A673 (cell line): Measurements from ENCODE around the gene MPZL1. TPM values are rescaled to one million over a fixed set of nuclear protein-coding genes. Genes with fewer than 3 reads are reported as not detected.

Source experiments
- BruUV-seq: library from RNA; stranded (reverse); fragments of 400-500 nt; replicated peaks from 2 replicates; lab custom pipeline; 2021; lab: Mats Ljungman, UMichigan
- CTCF ChIA-PET: fragments of 300-600 bp; sonication (Branson Sonifier 250); formaldehyde crosslinking; loops from one replicate; lab custom pipeline; 2022; ENCODE audit warnings: antibody characterized with exemption; lab: Charles Lee
- POLR2A ChIA-PET: fragments of 300-600 bp; sonication (Branson Sonifier 250); formaldehyde crosslinking; loops from one replicate; lab custom pipeline; 2022; ENCODE audit warnings: antibody characterized with exemption; ENCODE audit not compliant: low non-redundant PET; lab: Charles Lee
- DNase-seq: peaks from one replicate; pipeline ENCODE4 v3.0.0-alpha.2; 2015; ENCODE audit warnings: low spot score
- H3K27ac ChIP-seq: fragments of 200-600 bp; sonication (generic); 2 replicates; pipeline ENCODE4 v1.5.1; 2016; ENCODE audit warnings: mixed run types, low read depth, mild to moderate bottlenecking, mixed read lengths, antibody characterized with exemption, low read length; ENCODE audit not compliant: poor library complexity, severe bottlenecking
- H3K27me3 ChIP-seq: fragments of 200-600 bp; sonication (generic); replicated peaks from 2 replicates; pipeline ENCODE4 v1.6.1; 2017; ENCODE audit warnings: mixed run types, low read depth, mild to moderate bottlenecking, mixed read lengths, antibody characterized with exemption, low read length; ENCODE audit not compliant: insufficient read depth, poor library complexity
- H3K36me3 ChIP-seq: fragments of 200-600 bp; sonication (generic); 2 replicates; pipeline ENCODE4 v1.6.1; 2016; ENCODE audit warnings: mixed run types, mild to moderate bottlenecking, mixed read lengths, antibody characterized with exemption, low read length; ENCODE audit not compliant: insufficient read depth, poor library complexity, severe bottlenecking
- H3K4me1 ChIP-seq: fragments of 200-600 bp; sonication (generic); 2 replicates; pipeline ENCODE4 v1.6.1; 2017; ENCODE audit warnings: mixed run types, mild to moderate bottlenecking, mixed read lengths, antibody characterized with exemption, low read length; ENCODE audit not compliant: insufficient read depth, poor library complexity, severe bottlenecking
- H3K4me3 ChIP-seq: fragments of 200-600 bp; sonication (generic); 2 replicates; pipeline ENCODE4 v1.5.1; 2016; ENCODE audit warnings: low read depth, mixed run types, mild to moderate bottlenecking, mixed read lengths, low read length; ENCODE audit not compliant: poor library complexity, severe bottlenecking
- H3K9me3 ChIP-seq: fragments of 200-600 bp; sonication (generic); 2 replicates; pipeline ENCODE4 v1.6.1; 2016; ENCODE audit warnings: mixed run types, low read depth, mild to moderate bottlenecking, mixed read lengths, antibody characterized with exemption, low read length; ENCODE audit not compliant: poor library complexity, severe bottlenecking
- CTCF ChIP-seq: fragments of 300-800, 200-600 bp; sonication (generic); conservative IDR thresholded peaks from 2 replicates; pipeline ENCODE4 v1.5.1; 2017; ENCODE audit warnings: low read depth, mild to moderate bottlenecking, antibody characterized with exemption, low read length, moderate library complexity, mixed read lengths
- EZH2 ChIP-seq: fragments of 200-600 bp; sonication (generic); IDR thresholded peaks from 2 replicates; pipeline ENCODE4 v1.6.1; 2017; ENCODE audit warnings: borderline replicate concordance, low read depth, mild to moderate bottlenecking, mixed read lengths, antibody characterized with exemption, low read length; ENCODE audit not compliant: poor library complexity, severe bottlenecking
- intact Hi-C: fragments of 100-400 bp; cut with micrococcal nuclease; formaldehyde crosslinking; loops from one replicate; pipeline ENCODE4 v1.10.0; 2022; ENCODE audit not compliant: unreplicated experiment
- total RNA-seq: library from RNA; stranded (reverse); gene quantifications from 2 replicates; pipeline ENCODE4 v1.2.3, GENCODE V29; 2021

MPZL1 gene
- total RNA-seq, 1 experiment from 2014 or later, result 87.8 TPM

- no TSS peak for BruUV-seq
- CTCF ChIA-PET, result no interaction called here
- intact Hi-C loops, result no loop called here
Measured at GRCh38 chr1:167726008-167726407, 4.2 kb downstream of the MPZL1 start.

GRCh38 chr1:167728818-167729410 is 7.1 kb downstream of the MPZL1 start:
- intact Hi-C loops, result no loop called here
- no peaks in the 10 kb centered on the region for H3K36me3 ChIP-seq
- TF ChIP-seq EZH2, result no peak
- H3K27me3 ChIP-seq, result no peaks in the 10 kb centered on the region
- no peak overlapping the region for H3K27ac ChIP-seq
- POLR2A ChIA-PET, result no interaction called here
- CTCF ChIA-PET, result no interaction called here
- BruUV-seq, result no TSS peak
- H3K4me3 ChIP-seq, result no peak overlapping the region
- H3K9me3 ChIP-seq, result no peaks in the 10 kb centered on the region
- no peak for DNase-seq
- peaks cover 4% of the 10 kb centered on the region for H3K4me1 ChIP-seq

More at GRCh38 chr1:167726008-167726407, 4.2 kb downstream of the MPZL1 start:
- DNase-seq, result no peak
- H3K9me3 ChIP-seq, result no peaks in the 10 kb centered on the region
- peaks cover 13% of the 10 kb centered on the region for H3K4me1 ChIP-seq
- TF ChIP-seq EZH2 (no peak), CTCF (no peak)
- POLR2A ChIA-PET, result no interaction called here
- H3K27ac ChIP-seq, result no peak overlapping the region
- no peaks in the 10 kb centered on the region for H3K27me3 ChIP-seq
- no peak overlapping the region for H3K4me3 ChIP-seq
- no peaks in the 10 kb centered on the region for H3K36me3 ChIP-seq

GRCh38 chr1:167734227-167734626 is 12.4 kb downstream of the MPZL1 start:
- Histone ChIP-seq H3K36me3 (no peaks in the 10 kb centered on the region), H3K4me3 (no peak overlapping the region), H3K4me1 (peaks cover 12% of the 10 kb centered on the region), H3K27me3 (no peaks in the 10 kb centered on the region), H3K9me3 (no peaks in the 10 kb centered on the region), H3K27ac (no peak overlapping the region)
- intact Hi-C loops, result no loop called here
- POLR2A ChIA-PET, result no interaction called here
- TF ChIP-seq CTCF, result no peak
- CTCF ChIA-PET, result no interaction called here
- DNase-seq, result no peak
- BruUV-seq, result no TSS peak

GRCh38 chr1:167734841-167735240 is 13.1 kb downstream of the MPZL1 start:
- BruUV-seq, result no TSS peak
- CTCF ChIA-PET, result no interaction called here
- no peak overlapping the region for H3K27ac ChIP-seq
- intact Hi-C loops, result no loop called here
- POLR2A ChIA-PET, result no interaction called here
- no peaks in the 10 kb centered on the region for H3K27me3 ChIP-seq
- peaks cover 12% of the 10 kb centered on the region for H3K4me1 ChIP-seq
- no peak overlapping the region for H3K4me3 ChIP-seq
- no peaks in the 10 kb centered on the region for H3K36me3 ChIP-seq
- DNase-seq, result no peak
- H3K9me3 ChIP-seq, result no peaks in the 10 kb centered on the region
- TF ChIP-seq EZH2 (no peak), CTCF (no peak)
